KMS-11 (cell line): ENCODE data around the gene GSTP1.
"Not testable (repeated sequence)": the region's sequence is repeated elsewhere in the genome, so short reads cannot be mapped to it uniquely, and the experiment has no call there.

ENCODE experiments used
- H2AFZ ChIP-seq: fragments of 200-600 bp; sonication (generic); 2 replicates; pipeline ENCODE4 v1.6.1; 2016; ENCODE audit warnings: antibody characterized with exemption, mixed run types, low read depth
- H3K27ac ChIP-seq: fragments of 200-600 bp; sonication (generic); 2 replicates; pipeline ENCODE4 v1.6.1; 2016; ENCODE audit warnings: mild to moderate bottlenecking, mixed run types
- H3K27me3 ChIP-seq: fragments of 200-600 bp; sonication (generic); 2 replicates; pipeline ENCODE4 v1.6.1; 2017; ENCODE audit warnings: mild to moderate bottlenecking, low read depth, mixed run types, moderate library complexity; ENCODE audit not compliant: insufficient read depth
- H3K36me3 ChIP-seq: fragments of 200-600 bp; sonication (generic); 2 replicates; pipeline ENCODE4 v1.6.1; 2017; ENCODE audit warnings: mild to moderate bottlenecking, mixed run types; ENCODE audit not compliant: insufficient read depth
- H3K4me1 ChIP-seq: fragments of 200-600 bp; sonication (generic); 2 replicates; pipeline ENCODE4 v1.6.1; 2016; ENCODE audit warnings: mild to moderate bottlenecking, low read depth, mixed run types; ENCODE audit not compliant: poor library complexity, severe bottlenecking
- H3K4me2 ChIP-seq: fragments of 200-600 bp; sonication (generic); 2 replicates; pipeline ENCODE4 v1.7.0; 2016; ENCODE audit warnings: mild to moderate bottlenecking, mixed run types
- H3K4me3 ChIP-seq: fragments of 200-600 bp; sonication (generic); IDR thresholded peaks from 2 replicates; pipeline ENCODE4 v1.6.1; 2017; ENCODE audit warnings: low read depth, low read length, mixed read lengths; ENCODE audit not compliant: insufficient read depth
- H3K79me2 ChIP-seq: fragments of 200-600 bp; sonication (generic); 2 replicates; pipeline ENCODE4 v1.6.1; 2016; ENCODE audit warnings: low read depth, mixed run types; ENCODE audit not compliant: insufficient read depth
- H3K9ac ChIP-seq: fragments of 200-600 bp; sonication (generic); 2 replicates; pipeline ENCODE4 v1.6.1; 2016; ENCODE audit warnings: mild to moderate bottlenecking, mixed run types
- H4K20me1 ChIP-seq: fragments of 200-600 bp; sonication (generic); 2 replicates; pipeline ENCODE4 v1.6.1; 2016; ENCODE audit warnings: mild to moderate bottlenecking, mixed run types; ENCODE audit not compliant: insufficient read depth
- CTCF ChIP-seq: fragments of 200-600 bp; sonication (generic); conservative IDR thresholded peaks from 2 replicates; pipeline ENCODE4 v1.6.1; 2017; ENCODE audit warnings: low read depth, mild to moderate bottlenecking, antibody characterized with exemption, low read length, moderate library complexity, mixed read lengths

GSTP1 gene

GRCh38 chr11:67619683-67620618 is 36.3 kb downstream of the GSTP1 start:
- not testable (repeated sequence) for H3K4me2 ChIP-seq, H4K20me1 ChIP-seq, H2AFZ ChIP-seq, H3K27ac ChIP-seq, H3K36me3 ChIP-seq, H3K79me2 ChIP-seq, H3K9ac ChIP-seq, H3K27me3 ChIP-seq, H3K4me3 ChIP-seq, H3K4me1 ChIP-seq

DNA sequence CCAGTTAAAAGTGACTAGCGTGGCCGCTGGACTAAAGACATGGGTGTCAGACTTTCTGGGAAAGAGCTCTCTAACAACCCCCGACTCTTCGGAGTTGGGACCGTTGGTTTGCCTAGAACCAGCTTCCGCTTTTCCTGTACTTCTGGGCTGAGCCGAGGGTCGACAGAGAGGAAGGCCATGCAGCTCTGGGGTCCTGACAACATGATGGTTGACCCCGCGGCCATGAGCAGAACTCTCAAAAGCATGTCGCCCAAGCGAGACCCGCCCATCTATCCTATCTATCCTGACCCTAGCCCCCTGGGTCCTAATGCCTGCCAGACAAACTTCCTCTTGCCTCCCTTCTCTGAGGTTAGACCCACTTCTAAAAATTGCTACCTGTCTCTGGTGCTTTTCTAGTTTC is 37.0 kb downstream of the GSTP1 start:
- H3K4me2 ChIP-seq, H3K4me1 ChIP-seq, H4K20me1 ChIP-seq, H3K36me3 ChIP-seq, H3K9ac ChIP-seq, H3K27ac ChIP-seq, H3K79me2 ChIP-seq, H2AFZ ChIP-seq, H3K27me3 ChIP-seq, H3K4me3 ChIP-seq: not testable (repeated sequence)

- H3K4me2 ChIP-seq, H3K9ac ChIP-seq, H3K27me3 ChIP-seq, H3K27ac ChIP-seq, H3K4me3 ChIP-seq, H3K79me2 ChIP-seq, H3K4me1 ChIP-seq, H3K36me3 ChIP-seq, H4K20me1 ChIP-seq, H2AFZ ChIP-seq: not testable (repeated sequence)
Observed at GRCh38 chr11:67621928-67622327, 38.3 kb downstream of the GSTP1 start.

GRCh38 chr11:67622905-67623304 is 39.3 kb downstream of the GSTP1 start:
- H3K4me2 ChIP-seq, H3K27ac ChIP-seq: not testable (repeated sequence)

DNA sequence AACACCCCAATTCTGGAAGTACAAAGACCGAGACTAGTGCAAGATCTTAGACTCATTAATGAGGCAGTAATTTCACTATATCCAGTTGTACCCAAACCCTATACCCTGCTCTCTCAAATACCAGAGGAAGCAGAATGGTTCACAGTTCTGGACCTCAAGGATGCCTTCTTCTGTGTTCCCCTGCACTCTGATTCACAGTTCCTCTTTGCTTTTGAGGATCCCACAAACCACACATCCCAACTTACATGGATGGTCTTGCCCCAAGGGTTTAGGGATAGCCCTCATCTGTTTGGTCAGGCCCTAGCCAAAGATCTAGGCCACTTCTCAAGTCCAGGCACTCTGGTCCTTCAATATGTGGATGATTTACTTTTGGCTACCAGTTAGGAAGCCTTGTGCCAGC is 40.2 kb downstream of the GSTP1 start:
- H3K27me3 ChIP-seq, H3K36me3 ChIP-seq, H3K9ac ChIP-seq, H3K4me2 ChIP-seq, H4K20me1 ChIP-seq, H2AFZ ChIP-seq, H3K27ac ChIP-seq, H3K4me1 ChIP-seq, H3K79me2 ChIP-seq, H3K4me3 ChIP-seq: not testable (repeated sequence)

More at GRCh38 chr11:67622905-67623304, 39.3 kb downstream of the GSTP1 start:
- H3K4me3 ChIP-seq, H3K9ac ChIP-seq, H3K36me3 ChIP-seq, H4K20me1 ChIP-seq, H2AFZ ChIP-seq, H3K27me3 ChIP-seq, H3K4me1 ChIP-seq, H3K79me2 ChIP-seq: not testable (repeated sequence)

- H3K4me1 ChIP-seq: peaks cover 13% of the 10 kb centered on the region
- H3K79me2 ChIP-seq, H3K9ac ChIP-seq, H3K27me3 ChIP-seq, H4K20me1 ChIP-seq, H3K36me3 ChIP-seq, H3K27ac ChIP-seq, H3K4me3 ChIP-seq, H3K4me2 ChIP-seq, H2AFZ ChIP-seq: not testable (repeated sequence)
Observed at GRCh38 chr11:67626131-67626833, 42.7 kb downstream of the GSTP1 start.

DNA sequence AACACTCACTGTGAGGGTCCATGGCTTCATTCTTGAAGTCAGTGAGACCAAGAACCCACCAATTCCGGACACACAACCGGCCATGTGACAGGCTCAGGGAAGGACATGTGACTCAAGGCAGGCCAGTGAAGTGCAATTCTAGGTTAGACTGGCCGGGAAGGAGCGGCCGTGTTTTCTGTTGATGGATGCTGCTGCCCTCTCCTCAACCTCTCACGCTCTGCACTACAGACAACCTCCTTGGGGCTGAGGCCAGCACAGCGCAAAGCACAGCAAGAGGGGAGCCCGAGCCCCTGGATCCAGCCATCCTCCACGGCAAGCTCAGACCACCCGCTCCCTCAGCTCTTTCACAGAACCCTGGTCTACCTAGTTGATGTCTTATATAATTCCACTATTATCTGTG is 43.4 kb downstream of the GSTP1 start:
- H3K27me3 ChIP-seq: no peaks in the 10 kb centered on the region
- no peak overlapping the region for H3K4me2 ChIP-seq
- no peaks in the 10 kb centered on the region for H3K79me2 ChIP-seq
- peaks cover 16% of the 10 kb centered on the region for H3K4me1 ChIP-seq
- no peaks in the 10 kb centered on the region for H3K36me3 ChIP-seq
- H3K4me3 ChIP-seq: no peak overlapping the region
- H2AFZ ChIP-seq: no peak overlapping the region
- TF ChIP-seq CTCF: no peak
- H4K20me1 ChIP-seq: no peaks in the 10 kb centered on the region
- no peak overlapping the region for H3K27ac ChIP-seq
- H3K9ac ChIP-seq: no peak overlapping the region
